Stomach (tissue), 4 donors: ENCODE results near the gene USP46.

ENCODE experiments used
- CTCF ChIP-seq, 7 experiments: fragments of 450-650 bp in 4 of 7; fragments of 200-600 bp in 3 of 7; sonication (generic) in 3 of 7; IDR thresholded peaks; one replicate each; pipeline ENCODE4 v1.5.1; 2016 to 2019; ENCODE audit warnings: antibody characterized with exemption in 7 of 7, control low read depth in 2 of 7, mild to moderate bottlenecking in 1 of 7
- POLR2A ChIP-seq, 4 donors: fragments of 450-650 bp; IDR thresholded peaks; one replicate each; pipeline ENCODE4 v1.6.1; 2016; ENCODE audit warnings: antibody characterized with exemption in 4 of 4, control low read depth in 2 of 4, mild to moderate bottlenecking in 1 of 4, moderate library complexity in 1 of 4

GRCh38 chr4:52606726-52607125 is 52.4 kb downstream of the USP46 start:
- TF ChIP-seq CTCF (IDR thresholded peaks at IDR 0.05) (no peak), POLR2A (IDR thresholded peaks at IDR 0.05) (no peak)
